HepG2 (cell line): ENCODE data around the gene TMEM185B. TPM values are rescaled to one million over a fixed set of nuclear protein-coding genes. Genes with fewer than 3 reads are reported as not detected.

Source experiments
- ATAC-seq: fragments of 200-7000 bp; cut with Tn5 transposase; 3 replicates; pipeline ENCODE4 v1.9.1; 2020; ENCODE audit warnings: mild to moderate bottlenecking, moderate library complexity
- BruUV-seq: library from RNA; stranded (reverse); fragments of 400-500 nt; replicated peaks from 2 replicates; lab custom pipeline; 2021; lab: Mats Ljungman, UMichigan
- CTCF ChIA-PET: fragments of 300-600 bp; formaldehyde crosslinking; extraction: SDS; loops from one replicate; lab custom pipeline; 2021; ENCODE audit warnings: low total read pairs, inconsistent platforms, low intra/inter-chr PET ratio; lab: Yijun Ruan, JAX
- POLR2A ChIA-PET: fragments of 350-600 bp; sonication (Branson Sonifier 250); formaldehyde crosslinking; loops from one replicate; lab custom pipeline; 2020; ENCODE audit warnings: antibody characterized with exemption, inconsistent platforms; lab: Yijun Ruan, JAX
- DNase-seq: peaks from one replicate; pipeline ENCODE4 v3.0.0-alpha.2; 2015; ENCODE audit warnings: low spot score
- FAIRE-seq: peaks from 3 replicates; lab custom pipeline; 2011; peaks lifted over from hg19 to GRCh38; lab: Jason Lieb, UNC
- H2AFZ ChIP-seq: one replicate; pipeline ENCODE4 v1.6.1; 2011; ENCODE audit warnings: low read length, inconsistent platforms
- H3K27ac ChIP-seq: fragments of 300-600 bp; 3 replicates; pipeline ENCODE4 v1.8.0; 2011; ENCODE audit warnings: mixed run types, mild to moderate bottlenecking, mixed read lengths, low read length, inconsistent platforms; ENCODE audit not compliant: insufficient read depth; ENCODE audit errors: extremely low read length
- H3K27me3 ChIP-seq, 2 experiments: fragments of 200-600 bp in 1 of 2; 2 replicates in 1 of 2; 3 replicates in 1 of 2; pipeline versions ENCODE4 v1.6.0 to v1.8.0; 2011; ENCODE audit warnings: low read length in 2 of 2, mild to moderate bottlenecking in 2 of 2, moderate library complexity in 2 of 2, inconsistent platforms in 1 of 2; ENCODE audit not compliant: insufficient read depth in 2 of 2, control insufficient read depth in 1 of 2
- H3K36me3 ChIP-seq, 2 experiments: fragments of 200-600 bp in 1 of 2; replicated peaks in 1 of 2; 2 replicates in 1 of 2; 3 replicates in 1 of 2; pipeline versions ENCODE4 v1.5.1 to v1.8.0; 2011; ENCODE audit warnings: low read length in 2 of 2, inconsistent platforms in 1 of 2; ENCODE audit not compliant: insufficient read depth in 2 of 2, control insufficient read depth in 1 of 2
- H3K4me1 ChIP-seq: 2 replicates; pipeline ENCODE4 v1.5.1; 2012; ENCODE audit warnings: low read length, inconsistent platforms; ENCODE audit not compliant: insufficient read depth
- H3K4me2 ChIP-seq: 2 replicates; pipeline ENCODE4 v1.6.0; 2011; ENCODE audit warnings: low read depth, low read length, inconsistent platforms
- H3K4me3 ChIP-seq, 3 experiments: fragments of 200-600 bp in 1 of 3; sonication (generic), shearing (Covaris generic) in 1 of 3; replicated peaks in 1 of 3; 2 replicates each; pipeline ENCODE4 v1.5.1; 2011 to 2016; ENCODE audit warnings: low read length in 3 of 3, inconsistent platforms in 2 of 3, low read depth in 2 of 3, mild to moderate bottlenecking in 2 of 3, control low read depth in 1 of 3, mixed read lengths in 1 of 3; ENCODE audit not compliant: insufficient read depth in 1 of 3
- H3K79me2 ChIP-seq: one replicate; pipeline ENCODE4 v1.6.1; 2011; ENCODE audit warnings: low read length, inconsistent platforms; ENCODE audit not compliant: insufficient read depth
- H3K9ac ChIP-seq: 2 replicates; pipeline ENCODE4 v1.6.0; 2011; ENCODE audit warnings: mild to moderate bottlenecking, low read depth, low read length, inconsistent platforms; ENCODE audit not compliant: insufficient read depth
- H3K9me3 ChIP-seq: 2 replicates; pipeline ENCODE4 v1.5.1; 2012; ENCODE audit warnings: mild to moderate bottlenecking, low read length
- H4K20me1 ChIP-seq: 2 replicates; pipeline ENCODE4 v1.6.0; 2011; ENCODE audit warnings: inconsistent platforms, mild to moderate bottlenecking, low read length, moderate library complexity; ENCODE audit not compliant: insufficient read depth
- AKNA ChIP-seq: sonication (generic); formaldehyde crosslinking; IDR thresholded peaks from 2 replicates; pipeline ENCODE4 v1.4.0; 2020; ENCODE audit warnings: missing genetic modification reagents, borderline replicate concordance
- DMAP1 ChIP-seq: IDR thresholded peaks from 2 replicates; pipeline ENCODE4 v1.6.1; 2016
- HBP1 ChIP-seq: IDR thresholded peaks from 2 replicates; pipeline ENCODE4 v1.6.1; 2016; ENCODE audit warnings: low read depth, control low read depth
- KMT2A ChIP-seq: sonication (generic); formaldehyde crosslinking; IDR thresholded peaks from 2 replicates; pipeline ENCODE4 v1.4.0; 2020; ENCODE audit warnings: missing genetic modification reagents
- SMC3 ChIP-seq: IDR thresholded peaks from 2 replicates; pipeline ENCODE4 v1.6.1; 2011; ENCODE audit warnings: low read length, improper control_type of control experiment
- ZBTB1 ChIP-seq: sonication (generic); formaldehyde crosslinking; IDR thresholded peaks from 2 replicates; pipeline ENCODE4 v1.4.0; 2020; ENCODE audit warnings: missing genetic modification reagents, borderline replicate concordance
- ZBTB26 ChIP-seq: IDR thresholded peaks from 2 replicates; pipeline ENCODE4 v1.6.1; 2016; ENCODE audit warnings: missing compliant biosample characterization, missing genetic modification reagents, borderline replicate concordance
- ZBTB7B ChIP-seq: sonication (generic); formaldehyde crosslinking; IDR thresholded peaks from 2 replicates; pipeline ENCODE4 v1.4.0; 2020; ENCODE audit warnings: missing genetic modification reagents
- ZNF251 ChIP-seq: sonication (generic); formaldehyde crosslinking; IDR thresholded peaks from 2 replicates; pipeline ENCODE4 v1.9.0; 2021; ENCODE audit warnings: mild to moderate bottlenecking, missing genetic modification reagents
- ZNF326 ChIP-seq: sonication (generic); formaldehyde crosslinking; IDR thresholded peaks from 2 replicates; pipeline ENCODE4 v1.4.0; 2020; ENCODE audit warnings: missing genetic modification reagents, borderline replicate concordance
- ZNF446 ChIP-seq: sonication (generic); formaldehyde crosslinking; IDR thresholded peaks from 2 replicates; pipeline ENCODE4 v1.5.0; 2020; ENCODE audit warnings: mild to moderate bottlenecking, missing genetic modification reagents
- ZNF788 ChIP-seq: sonication (generic); formaldehyde crosslinking; IDR thresholded peaks from 2 replicates; pipeline ENCODE4 v1.5.0; 2020; ENCODE audit warnings: mild to moderate bottlenecking, missing genetic modification reagents, borderline replicate concordance
- ZXDC ChIP-seq: sonication (generic); formaldehyde crosslinking; IDR thresholded peaks from 2 replicates; pipeline ENCODE4 v1.5.0; 2020; ENCODE audit warnings: mild to moderate bottlenecking, missing genetic modification reagents
- WGBS: methylation state at CpG from one replicate; pipeline ENCODE4 v1.1.6; 2017; ENCODE audit warnings: low lambda C conversion rate; 5-methylcytosine and 5-hydroxymethylcytosine counted together
- in situ Hi-C: cut with HindIII; loops from 2 replicates; pipeline ENCODE4 v1.10.0; 2017; ENCODE audit warnings: low pct_unique_long_range_greater_than_20kb; ENCODE audit not compliant: extremely low pct_ligation_motif_present
- intact Hi-C: fragments of 100-400 bp; cut with micrococcal nuclease; formaldehyde crosslinking; loops from one replicate; pipeline ENCODE4 v1.10.0; 2022; ENCODE audit not compliant: unreplicated experiment
- polyA plus RNA-seq, 8 experiments: library from polyadenylated mRNA; depleted of rRNA in 3 of 8; stranded (reverse) in 7 of 8; unstranded in 1 of 8; fragments of >200 nt; fragmentation: Illumina TruSeq in 4 of 8; extraction: Trizol in 4 of 8; gene quantifications; 2 replicates each; pipeline versions ENCODE4 v1.2.1 to v1.2.3, GENCODE V29; 2011 to 2016; ENCODE audit warnings: low read depth in 4 of 8, missing spikeins in 1 of 8, mixed read lengths in 1 of 8; ENCODE audit not compliant: insufficient read depth in 1 of 8
- total RNA-seq, 5 experiments: library from RNA; depleted of rRNA; stranded (reverse); fragments of >200 nt; fragmentation: Illumina TruSeq; extraction: Trizol; gene quantifications; 2 replicates each; pipeline ENCODE4 v1.2.3, GENCODE V29; 2016; ENCODE audit warnings: low read depth in 1 of 5

The TMEM185B gene
- total and polyA plus RNA-seq, 2 of the 13 experiments (the other 11 are each of a cell fraction or from before 2014, with no cell fraction given): 5.6 to 7.0 TPM

- TF ChIP-seq ZNF326 (CRISPR knock-in tag): no peak
- no peak for TF ChIP-seq ZNF251 (CRISPR knock-in tag)
- no peak for TF ChIP-seq ZBTB26 (CRISPR knock-in tag)
- no peak for TF ChIP-seq ZBTB7B
- TF ChIP-seq ZNF446 (CRISPR knock-in tag): no peak
- TF ChIP-seq HBP1 (CRISPR knock-in tag): no peak
- TF ChIP-seq, all 625 proteins: peak for 0
Measured at GRCh38 chr2:120267348-120267747, 44.1 kb upstream of the TMEM185B start (continued).

GRCh38 chr2:120265006-120265405, 41.8 kb upstream of the TMEM185B start:
- ATAC-seq (no peak), FAIRE-seq (no peak), DNase-seq (no peak)
- H3K4me1 ChIP-seq: peaks cover 10% of the 10 kb centered on the region
- H3K79me2 ChIP-seq: peaks cover 17% of the 10 kb centered on the region
- no peak overlapping the region for H3K4me2 ChIP-seq
- H4K20me1 ChIP-seq: no peaks in the 10 kb centered on the region
- in situ Hi-C loops (no loop called here), intact Hi-C loops (no loop called here)
- WGBS: 93% methylated on average over 12 of the region's 12 CpGs
- no peak overlapping the region for H3K27ac ChIP-seq
- CTCF ChIA-PET: no interaction called here
- no peak overlapping the region for H3K9ac ChIP-seq
- no TSS peak for BruUV-seq
- POLR2A ChIA-PET: interaction anchor here (1.9 kb wide), 1 partner anchor 13 kb away, joined by 4 read pairs; the partner anchor contains the start of gene RALB
- H3K27me3 ChIP-seq: no peaks in the 10 kb centered on the region
- H3K36me3 ChIP-seq: no peaks in the 10 kb centered on the region
- peaks cover 5% of the 10 kb centered on the region; the same call in 1 of the 2 replicates for H3K9me3 ChIP-seq
- H3K4me3 ChIP-seq: no peak overlapping the region
- no peak overlapping the region for H2AFZ ChIP-seq
- TF ChIP-seq ZBTB1 (CRISPR knock-in tag): no peak
- TF ChIP-seq KMT2A (CRISPR knock-in tag): no peak
- no peak for TF ChIP-seq ZNF788 (CRISPR knock-in tag)
- no peak for TF ChIP-seq AKNA (CRISPR knock-in tag)
- no peak for TF ChIP-seq DMAP1 (CRISPR knock-in tag)
- no peak for TF ChIP-seq SMC3
- TF ChIP-seq ZXDC (CRISPR knock-in tag): no peak
